Measurements from ENCODE around the gene NUFIP2. TPM values are rescaled to one million over a fixed set of nuclear protein-coding genes. Genes with fewer than 3 reads are reported as not detected.
"Not testable (repeated sequence)": the region's sequence is repeated elsewhere in the genome, so short reads cannot be mapped to it uniquely, and the experiment has no call there.

Gene NUFIP2
- total RNA-seq, 1 donor from 2014 or later, result 42.3 TPM

GRCh38 chr17:29242051-29242450, 51.9 kb downstream of the NUFIP2 start:
- intact Hi-C loops (cut with micrococcal nuclease), result no loop called here

GRCh38 chr17:29240968-29241963, 52.7 kb downstream of the NUFIP2 start:
- ATAC-seq (peak; percentile 69), DNase-seq (peak; percentile 34)
- intact Hi-C loops (cut with micrococcal nuclease), result no loop called here

More at GRCh38 chr17:29242051-29242450, 51.9 kb downstream of the NUFIP2 start:
- DNase-seq (no peak), ATAC-seq (no peak)

GRCh38 chr17:29240477-29240876, 53.5 kb downstream of the NUFIP2 start:
- intact Hi-C loops (cut with micrococcal nuclease), result no loop called here
- ATAC-seq, result no peak

GRCh38 chr17:29238133-29238850, 55.7 kb downstream of the NUFIP2 start:
- intact Hi-C loops (cut with micrococcal nuclease), result no loop called here
- no peak for DNase-seq
- ATAC-seq, result no peak

More at GRCh38 chr17:29240477-29240876, 53.5 kb downstream of the NUFIP2 start:
- no peak for DNase-seq

- intact Hi-C loops (cut with micrococcal nuclease), result no loop called here
- ATAC-seq (no peak), DNase-seq (no peak)
Observed at GRCh38 chr17:29237476-29238132, 56.3 kb downstream of the NUFIP2 start.

- intact Hi-C loops (cut with micrococcal nuclease), result no loop called here
- ATAC-seq (no peak), DNase-seq (no peak)
Observed at GRCh38 chr17:29235904-29236303, 58.0 kb downstream of the NUFIP2 start.

GRCh38 chr17:29234972-29235371, 59.0 kb downstream of the NUFIP2 start:
- intact Hi-C loops (cut with micrococcal nuclease); DNase-seq: not testable (repeated sequence)

GRCh38 chr17:29233301-29233700, 60.6 kb downstream of the NUFIP2 start:
- ATAC-seq (no peak), DNase-seq (no peak)
- intact Hi-C loops (cut with micrococcal nuclease), result no loop called here

More at GRCh38 chr17:29234972-29235371, 59.0 kb downstream of the NUFIP2 start:
- ATAC-seq, result not testable (repeated sequence)

GRCh38 chr17:29225396-29225795, 68.6 kb downstream of the NUFIP2 start:
- no peak for ATAC-seq
- intact Hi-C loops (cut with micrococcal nuclease), result no loop called here

GRCh38 chr17:29221338-29221737, 72.6 kb downstream of the NUFIP2 start:
- DNase-seq; ATAC-seq; intact Hi-C loops (cut with micrococcal nuclease): not testable (repeated sequence)

More at GRCh38 chr17:29225396-29225795, 68.6 kb downstream of the NUFIP2 start:
- no peak for DNase-seq

- ATAC-seq (peak; percentile 91), DNase-seq (peak; percentile 68)
- intact Hi-C loops (cut with micrococcal nuclease), result loop anchor here (5.0 kb wide), 1 partner anchor 72 kb away; no protein-coding TSS in a partner anchor
Observed at GRCh38 chr17:29219378-29220047, 74.4 kb downstream of the NUFIP2 start.

- DNase-seq, result no peak
- intact Hi-C loops (cut with micrococcal nuclease), result loop anchor here (5.0 kb wide), 1 partner anchor 70 kb away; no protein-coding TSS in a partner anchor
- no peak for ATAC-seq
Observed at GRCh38 chr17:29216856-29217255, 77.1 kb downstream of the NUFIP2 start.

GRCh38 chr17:29216181-29216580, 77.8 kb downstream of the NUFIP2 start:
- intact Hi-C loops (cut with micrococcal nuclease), result loop anchor here (5.0 kb wide), 1 partner anchor 69 kb away; no protein-coding TSS in a partner anchor
- no peak for DNase-seq
- ATAC-seq, result no peak

- DNase-seq (no peak), ATAC-seq (no peak)
- intact Hi-C loops (cut with micrococcal nuclease), result loop anchor here (5.0 kb wide), 1 partner anchor 68 kb away; no protein-coding TSS in a partner anchor
Observed at GRCh38 chr17:29215717-29216116, 78.2 kb downstream of the NUFIP2 start.

GRCh38 chr17:29215174-29215573, 78.8 kb downstream of the NUFIP2 start:
- intact Hi-C loops (cut with micrococcal nuclease), result loop anchor here (5.0 kb wide), 1 partner anchor 68 kb away; no protein-coding TSS in a partner anchor
- DNase-seq (no peak), ATAC-seq (no peak)

- ATAC-seq (no peak), DNase-seq (no peak)
- intact Hi-C loops (cut with micrococcal nuclease), result loop anchor here (5.0 kb wide), 1 partner anchor 67 kb away; no protein-coding TSS in a partner anchor
Observed at GRCh38 chr17:29214215-29215146, 79.5 kb downstream of the NUFIP2 start.

GRCh38 chr17:29212681-29213121, 81.2 kb downstream of the NUFIP2 start:
- ATAC-seq, result no peak
- intact Hi-C loops (cut with micrococcal nuclease), result no loop called here
- DNase-seq, result no peak

All from left ventricle myocardium superior (tissue), 1 donor.